Measurements from ENCODE around the gene SRSF12. TPM values are rescaled to one million over a fixed set of nuclear protein-coding genes. Genes with fewer than 3 reads are reported as not detected.

Gene SRSF12
- 20.1 TPM for polyA plus RNA-seq (ENCODE audit: insufficient read length)
- long read RNA-seq, donor 1, partial matches to known transcripts: 0 of 11 reads
- long read RNA-seq, donor 1, other reads (novel, unspliced or antisense): 11 of 11 reads
- long read RNA-seq, donor 2, partial matches to known transcripts: 0 of 1 reads
- long read RNA-seq, donor 2, other reads (novel, unspliced or antisense): 0 of 1 reads
- long read RNA-seq, donor 3, partial matches to known transcripts: 73 of 80 reads
- long read RNA-seq, donor 3, other reads (novel, unspliced or antisense): 6 of 80 reads
- long read RNA-seq, donor 4: 0 reads
- long read RNA-seq, donor 5, partial matches to known transcripts: 9 of 19 reads
- long read RNA-seq, donor 5, other reads (novel, unspliced or antisense): 7 of 19 reads
- long read RNA-seq, donor 6, partial matches to known transcripts: 58 of 64 reads
- long read RNA-seq, donor 6, other reads (novel, unspliced or antisense): 5 of 64 reads
- long read RNA-seq, donor 7, partial matches to known transcripts: 0 of 7 reads
- long read RNA-seq, donor 7, other reads (novel, unspliced or antisense): 5 of 7 reads
- long read RNA-seq, donor 8, partial matches to known transcripts: 0 of 6 reads
- long read RNA-seq, donor 8, other reads (novel, unspliced or antisense): 6 of 6 reads

DNA sequence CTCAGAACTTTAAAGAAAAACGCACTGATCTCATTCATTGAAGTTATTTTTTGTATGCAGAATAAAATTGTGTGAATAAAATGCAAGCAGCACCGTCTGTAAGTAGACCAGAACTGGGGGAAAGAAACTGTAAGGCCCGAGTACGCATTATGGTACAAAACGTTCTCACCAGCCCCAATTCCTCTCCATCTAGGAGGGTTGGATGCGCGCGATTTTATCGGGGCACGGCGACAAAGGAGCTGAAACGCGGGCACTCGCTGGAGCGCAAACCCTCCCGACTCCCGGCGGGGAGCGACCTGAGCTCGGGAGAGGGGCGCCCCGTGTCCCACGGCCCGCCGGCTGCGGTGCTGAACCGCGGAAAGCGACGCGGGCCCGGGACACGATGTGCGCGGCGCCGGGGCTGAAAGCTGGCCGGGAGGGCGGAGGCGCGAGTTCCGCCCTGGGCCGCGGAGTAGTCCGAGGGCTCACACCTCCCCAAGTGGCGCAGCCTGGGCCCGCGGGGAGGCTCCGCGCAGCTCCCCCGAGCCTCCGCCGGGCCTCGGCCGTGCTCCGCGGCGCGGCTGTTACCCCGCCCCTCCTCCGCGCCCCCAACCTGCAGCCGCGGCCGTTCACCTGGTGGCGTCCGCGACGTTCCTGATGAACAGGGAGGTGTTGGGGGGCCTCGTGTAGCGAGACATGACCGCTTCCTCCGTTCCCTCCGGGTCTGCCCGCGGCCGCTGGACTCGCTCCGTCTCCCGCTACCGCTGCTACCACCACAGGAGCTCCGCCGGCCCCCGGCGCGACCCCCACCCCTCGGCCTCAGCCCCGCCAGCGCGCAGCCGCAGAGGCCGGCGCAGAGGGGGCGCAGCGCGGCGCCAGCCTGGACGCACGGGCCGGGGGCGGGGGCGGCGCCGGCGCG, at the start of gene SRSF12:
Gene SRSF12 (minus strand): TSS at position 861 of the 898 bp plus-strand sequence. CDS start 184 bp downstream, at position 677.
- peak; percentile 67 for DNase-seq

DNA sequence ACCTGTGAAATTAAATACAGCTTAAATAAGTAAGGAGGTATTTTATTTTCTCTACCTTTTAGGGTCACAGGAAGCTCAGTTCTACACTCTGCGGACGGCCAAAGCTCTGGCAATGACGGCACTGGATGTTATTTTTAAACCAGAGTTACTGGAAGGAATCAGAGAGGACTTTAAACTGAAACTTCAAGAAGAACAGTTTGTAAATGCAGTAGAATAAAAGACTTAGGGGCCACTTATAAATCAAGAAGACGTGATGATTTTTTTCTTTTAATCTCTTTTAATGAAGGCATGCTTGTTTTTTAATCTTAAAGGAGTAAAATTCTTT, 44.1 kb upstream of the SRSF12 start:
- DNase-seq: no peak

DNA sequence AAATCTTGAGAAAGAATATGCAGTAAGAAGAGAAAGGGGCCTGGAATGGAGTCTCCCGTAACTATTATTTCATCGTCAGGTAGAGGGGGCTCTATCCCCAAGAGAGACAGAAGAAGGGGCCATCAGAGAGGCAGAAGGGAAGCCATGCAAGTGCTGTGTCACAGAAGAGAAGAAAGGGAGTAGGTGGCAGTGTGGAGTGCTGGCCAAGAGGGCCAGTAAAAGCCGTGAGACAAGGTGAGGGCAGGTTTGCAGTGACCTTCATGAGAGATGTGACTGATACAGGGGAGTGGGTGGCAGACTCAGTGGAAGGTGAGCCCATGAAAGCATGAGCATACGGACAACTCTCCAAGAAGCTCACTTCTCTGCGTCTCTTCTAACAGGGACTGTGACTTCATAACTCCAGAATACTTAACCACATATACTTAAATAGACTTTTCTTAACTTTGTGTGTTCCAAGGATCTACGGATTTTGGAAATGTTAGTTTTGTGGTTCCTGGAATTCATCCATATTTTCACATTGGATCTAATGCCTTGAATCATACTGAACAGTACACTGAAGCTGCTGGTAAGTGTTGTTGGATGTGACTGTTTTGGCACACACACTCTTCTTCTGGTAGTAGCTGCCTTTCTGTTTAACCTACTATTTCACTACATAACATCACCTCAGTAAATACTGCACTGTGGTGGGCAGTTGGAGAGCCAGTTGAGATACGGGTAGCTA, 43.6 kb upstream of the SRSF12 start:
- no peak for DNase-seq

DNA sequence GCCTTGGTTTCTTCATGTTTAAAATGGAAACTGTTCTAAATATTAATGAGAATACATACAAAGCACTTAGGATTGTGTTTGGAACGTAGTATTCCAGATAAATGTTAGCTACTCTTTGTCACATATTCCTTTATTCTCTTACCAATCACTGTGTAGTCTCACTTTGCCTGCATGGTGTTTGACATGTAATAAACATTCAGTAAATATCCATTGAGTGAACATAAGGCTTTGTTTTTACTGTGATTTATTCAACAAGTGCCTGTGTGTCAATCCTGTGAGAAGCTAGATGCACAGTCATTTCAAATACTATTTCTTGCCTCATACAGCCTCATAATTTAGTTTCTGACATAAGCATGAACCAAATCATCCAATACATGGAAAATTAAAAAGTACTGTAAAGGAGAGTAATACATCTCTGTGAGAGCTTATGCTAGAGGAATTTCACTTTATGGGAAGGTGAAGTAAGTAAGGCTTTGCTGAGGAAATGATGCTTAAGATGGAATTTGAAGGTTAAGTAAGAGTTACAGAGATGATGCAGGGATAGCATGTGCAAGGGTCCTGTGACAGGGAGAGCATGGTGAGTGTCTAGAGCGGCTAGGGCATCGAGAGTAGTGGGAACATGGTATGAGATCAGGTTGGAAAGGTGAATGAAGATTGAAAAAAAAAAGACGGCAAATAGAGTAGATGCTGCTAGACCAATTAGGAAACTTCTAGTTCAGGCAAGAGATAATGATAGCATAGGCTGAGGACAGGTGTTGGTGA, 42.6 kb upstream of the SRSF12 start:
- DNase-seq: no peak

DNA sequence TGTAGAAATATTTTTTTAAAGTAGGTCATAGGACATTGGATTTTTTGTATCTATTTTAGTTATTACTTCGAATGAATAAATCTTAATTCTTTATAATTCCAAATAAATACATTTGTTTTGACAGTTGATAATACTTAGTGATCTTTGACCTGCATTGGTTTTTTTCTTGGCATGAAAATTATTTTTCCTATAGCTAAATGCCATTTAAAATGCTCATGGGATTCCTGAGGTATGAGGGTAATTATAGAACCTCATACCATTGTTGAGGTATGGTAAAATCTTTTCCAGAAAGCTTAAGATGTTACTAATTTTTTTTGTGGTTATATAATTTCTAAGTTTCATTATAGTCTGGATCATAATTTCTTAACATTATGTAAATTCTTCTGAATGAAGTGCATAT, 36.3 kb upstream of the SRSF12 start:
- DNase-seq: no peak

DNA sequence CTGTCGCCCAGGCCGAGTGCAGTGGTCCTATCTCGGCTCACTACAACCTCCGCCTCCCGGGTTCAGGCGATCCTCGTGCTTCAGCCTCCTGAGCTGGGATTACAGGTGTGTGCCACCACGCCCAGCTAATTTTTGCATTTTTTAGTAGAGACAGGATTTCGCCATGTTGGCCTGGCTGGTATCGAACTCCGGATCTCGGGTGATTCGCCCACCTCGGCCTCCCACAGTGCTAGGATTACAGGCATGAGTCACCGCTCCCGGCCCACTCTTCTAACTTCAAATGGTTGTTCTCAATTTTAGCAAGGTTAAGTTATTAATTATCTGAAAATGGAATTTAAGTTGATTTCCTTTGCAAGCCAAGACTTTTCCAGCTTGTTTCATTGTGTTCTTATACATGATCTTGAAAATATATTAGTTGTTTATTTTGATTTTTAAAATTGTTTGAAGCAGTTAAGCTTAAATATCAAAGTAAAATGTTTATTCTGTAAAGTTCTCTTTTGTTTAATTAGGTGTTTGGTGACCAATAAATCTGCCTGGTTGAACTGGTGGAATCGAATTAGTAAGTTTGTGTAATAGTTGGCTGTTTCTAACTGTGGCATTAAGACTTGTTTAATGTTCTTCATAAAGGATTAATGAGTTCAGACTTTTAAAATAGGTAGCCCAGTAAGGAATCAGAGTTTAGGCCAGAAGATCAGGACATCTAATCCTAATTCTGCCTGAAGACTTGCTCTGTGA, 30.3 kb upstream of the SRSF12 start:
- DNase-seq: no peak

DNA sequence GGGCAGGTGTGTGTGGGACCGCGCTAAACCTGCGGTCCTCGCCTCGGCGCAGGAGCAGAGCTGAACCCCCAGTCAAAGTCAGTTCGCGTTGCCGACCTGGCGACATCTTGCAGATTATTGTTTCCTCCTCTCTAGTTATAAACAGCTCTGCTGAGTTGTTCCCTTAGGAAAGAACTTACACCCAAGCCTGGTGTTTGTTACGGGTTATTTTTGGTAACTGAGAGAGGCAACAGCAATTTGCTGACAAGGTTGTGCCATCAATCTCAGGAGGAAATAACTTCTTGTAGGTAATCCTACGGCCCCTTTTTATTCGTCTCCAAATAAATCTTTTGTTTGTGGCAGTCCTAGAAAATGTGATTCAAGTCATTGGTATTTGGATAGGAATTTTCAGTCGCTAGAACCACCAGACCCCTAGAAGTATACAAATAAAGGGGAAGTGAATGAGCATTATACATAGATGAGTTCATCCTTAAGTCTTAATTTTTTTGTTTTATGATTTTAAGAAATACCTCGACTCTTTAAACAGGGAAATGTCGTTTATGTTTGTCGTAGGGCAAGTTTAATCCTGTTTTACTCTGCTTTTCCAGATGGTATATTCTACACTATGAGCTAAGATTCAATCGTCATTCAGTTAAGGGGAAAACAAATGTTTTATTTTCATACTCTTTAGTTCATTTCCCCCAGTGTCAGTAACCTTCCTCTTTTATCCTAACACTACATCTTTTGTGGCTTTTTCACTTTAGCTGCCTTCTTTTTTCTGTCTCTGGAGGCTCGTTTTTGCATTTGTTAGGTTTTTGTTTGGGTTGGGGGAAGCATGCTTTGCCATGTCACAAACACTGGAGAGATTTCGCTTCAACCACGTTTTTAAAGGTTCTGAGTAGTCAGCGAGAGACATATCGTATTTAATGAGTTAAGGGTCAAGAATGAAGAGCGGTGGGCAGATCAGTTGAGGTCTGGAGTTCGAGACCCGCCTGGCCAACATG, 29.1 kb upstream of the SRSF12 start:
- peak; percentile 53 for DNase-seq

DNA sequence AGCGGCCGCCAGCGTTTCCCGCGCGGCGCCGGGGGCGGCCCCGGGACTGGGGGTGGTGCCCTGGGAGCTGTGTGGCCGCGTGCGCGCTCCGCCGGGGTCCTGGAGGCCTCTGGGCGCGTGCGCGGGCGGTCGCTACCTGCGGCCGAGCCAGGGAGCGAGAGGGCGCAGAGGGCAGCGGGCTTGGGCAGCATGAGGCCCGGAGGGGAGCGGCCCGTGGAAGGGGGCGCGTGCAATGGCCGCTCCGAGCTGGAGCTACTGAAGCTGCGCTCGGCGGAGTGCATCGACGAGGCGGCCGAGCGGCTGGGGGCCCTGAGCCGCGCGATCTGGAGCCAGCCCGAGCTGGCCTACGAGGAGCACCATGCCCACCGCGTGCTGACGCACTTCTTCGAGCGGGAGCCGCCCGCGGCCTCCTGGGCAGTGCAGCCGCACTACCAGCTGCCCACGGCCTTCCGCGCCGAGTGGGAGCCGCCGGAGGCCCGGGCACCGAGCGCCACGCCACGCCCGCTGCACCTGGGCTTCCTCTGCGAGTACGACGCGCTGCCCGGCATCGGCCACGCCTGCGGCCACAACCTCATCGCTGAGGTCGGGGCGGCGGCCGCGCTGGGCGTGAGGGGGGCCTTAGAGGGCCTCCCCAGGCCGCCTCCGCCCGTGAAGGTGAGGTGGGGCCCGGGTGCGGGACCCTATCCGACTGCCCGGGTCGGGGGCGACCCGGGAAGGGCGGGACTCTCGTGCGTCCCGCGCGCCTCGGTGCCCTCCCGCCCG, 28.3 kb upstream of the SRSF12 start, which contains the start of gene PM20D2:
Gene PM20D2 (plus strand): TSS at position 100 of the 762 bp plus-strand sequence. CDS start 90 bp downstream, at position 190.
- DNase-seq: peak; percentile 71

DNA sequence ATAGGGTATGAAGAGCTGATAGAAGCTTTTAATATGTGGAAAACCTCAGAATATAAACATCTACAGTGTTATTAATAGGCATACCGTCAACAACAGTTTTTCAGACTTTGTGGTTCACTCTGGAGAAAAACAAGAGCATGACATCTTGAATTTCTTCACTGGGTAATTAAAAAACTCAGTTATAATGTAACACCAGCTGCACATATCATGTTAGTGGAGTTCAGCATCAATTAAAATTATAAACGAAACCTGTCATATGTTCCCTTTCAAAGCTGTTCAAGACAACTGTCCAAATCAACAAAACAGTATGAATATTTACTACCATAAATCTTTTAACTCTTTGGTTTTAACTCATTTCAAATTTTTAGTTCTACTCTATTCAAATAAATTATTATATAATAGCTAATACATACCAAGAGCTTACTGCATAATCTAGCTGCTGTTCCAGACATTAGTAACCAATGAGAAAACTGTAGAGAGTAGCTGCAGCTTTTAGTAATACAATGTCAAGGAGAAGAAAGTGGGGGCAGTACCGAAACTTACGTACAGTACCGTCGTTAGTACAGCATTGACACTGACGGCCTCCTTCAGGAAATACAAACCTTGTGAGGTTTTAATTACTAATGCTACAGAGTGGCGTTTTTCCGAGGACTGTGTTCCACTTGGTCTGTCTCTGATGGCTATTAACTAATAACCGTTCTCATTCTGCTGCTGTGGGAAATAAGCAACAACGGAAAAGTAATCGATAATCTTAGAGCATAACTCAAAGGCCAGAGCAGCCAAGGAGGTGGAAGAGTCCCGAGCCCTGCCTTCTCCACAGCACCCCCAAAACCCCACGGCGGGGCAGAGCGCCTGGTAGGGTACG, 27.5 kb upstream of the SRSF12 start:
- DNase-seq: peak; percentile 45

DNA sequence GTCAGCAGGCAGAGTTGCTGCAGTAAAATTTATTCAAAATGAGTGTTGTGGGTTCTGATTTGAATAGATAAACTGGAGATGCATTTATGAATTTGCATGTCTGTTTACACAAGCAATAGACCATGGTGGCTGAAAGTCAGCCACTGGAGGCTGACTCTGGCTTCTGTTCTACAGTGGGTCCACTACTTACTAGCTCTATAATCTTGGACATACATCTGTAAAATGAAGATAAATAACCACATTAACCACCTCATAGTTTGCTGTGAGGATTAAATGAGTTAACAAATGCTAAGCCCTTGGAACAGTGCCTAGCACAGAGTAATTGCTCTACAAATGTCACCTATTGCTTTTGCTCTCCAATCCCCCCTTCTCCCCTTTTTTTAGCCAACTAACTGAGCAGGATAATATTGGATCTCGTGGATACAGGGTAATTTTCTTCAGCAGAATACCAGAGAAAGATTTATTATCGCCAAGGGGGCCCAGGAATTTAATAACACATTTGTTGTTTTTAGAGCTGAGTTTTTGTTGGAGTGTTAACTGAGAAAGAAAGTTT, 26.6 kb upstream of the SRSF12 start:
- no peak for DNase-seq

DNA sequence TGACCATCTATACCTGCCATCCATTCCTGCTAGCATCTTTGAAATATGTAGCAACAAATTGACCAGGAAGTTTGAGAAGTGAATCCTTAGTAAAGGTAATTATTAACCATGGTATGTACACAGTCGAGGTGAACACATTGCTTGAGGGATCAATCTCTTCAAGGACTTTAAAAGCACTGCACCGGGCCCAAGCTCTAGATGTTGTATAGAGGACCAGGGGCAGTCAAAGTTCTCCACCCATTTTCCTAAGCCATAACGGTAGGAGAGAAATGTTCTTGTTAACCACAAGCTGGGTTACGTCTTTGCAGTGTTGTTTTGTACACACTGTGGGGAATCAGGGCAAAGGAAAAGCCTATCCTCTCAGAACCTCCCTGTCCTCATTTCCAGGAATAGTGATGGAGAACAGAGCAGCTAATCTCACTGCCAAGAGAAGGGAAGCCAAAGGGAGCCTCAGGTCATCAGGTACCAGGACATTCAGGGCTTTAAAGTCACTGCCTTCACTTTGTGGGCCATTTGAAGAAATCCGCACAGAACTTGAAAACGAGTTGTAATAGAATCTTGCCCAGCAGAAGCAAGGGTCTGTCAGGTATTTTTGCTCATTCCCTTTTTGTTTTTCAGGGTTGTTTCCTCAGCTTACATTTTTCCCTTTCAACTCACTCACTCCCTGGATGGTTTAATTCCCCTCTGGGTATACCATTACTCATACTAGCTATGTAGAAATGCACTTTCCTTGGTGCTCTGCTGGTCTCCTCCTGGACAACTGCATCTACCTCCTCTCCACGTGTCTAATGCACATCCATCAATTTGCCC, 22.7 kb upstream of the SRSF12 start:
- DNase-seq: no peak

DNA sequence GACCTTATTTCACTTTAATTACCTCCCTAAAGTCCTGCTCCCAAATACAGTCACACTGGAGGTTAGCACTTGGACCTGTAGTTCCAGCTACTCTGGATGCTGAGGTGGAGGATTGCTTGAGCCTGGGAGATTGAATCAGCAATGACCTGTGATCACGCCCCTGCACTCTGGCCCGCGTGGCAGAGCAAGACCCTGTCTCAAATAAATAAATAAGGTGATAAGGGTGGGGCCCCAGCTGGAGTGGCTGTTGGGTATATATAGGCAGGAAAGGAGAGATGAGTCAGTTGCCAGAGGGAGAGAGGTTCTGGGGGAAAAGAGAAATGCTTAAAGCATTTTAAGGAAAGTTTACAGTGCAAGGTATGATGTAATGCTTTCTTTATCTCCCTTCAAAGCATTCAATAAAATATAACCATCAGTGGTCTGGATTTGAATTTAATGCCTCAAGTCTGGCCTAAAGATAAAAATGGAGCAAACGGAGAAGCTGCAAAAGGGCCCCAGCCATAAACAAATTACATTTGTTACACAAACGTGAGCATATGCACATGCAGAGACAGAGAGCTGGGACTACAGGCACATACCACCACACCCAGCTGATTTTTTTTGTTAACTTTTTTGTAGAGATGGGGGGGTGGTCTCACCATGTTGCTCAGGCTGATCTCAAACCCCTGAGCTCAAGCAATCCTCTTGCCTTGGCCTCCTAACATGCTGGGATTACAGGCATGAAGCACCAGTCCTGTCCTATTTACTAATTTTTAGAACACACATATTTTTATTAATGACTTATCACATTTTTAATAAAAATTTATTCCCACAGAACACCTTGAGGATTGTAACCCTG, 21.9 kb upstream of the SRSF12 start:
- DNase-seq: no peak

DNA sequence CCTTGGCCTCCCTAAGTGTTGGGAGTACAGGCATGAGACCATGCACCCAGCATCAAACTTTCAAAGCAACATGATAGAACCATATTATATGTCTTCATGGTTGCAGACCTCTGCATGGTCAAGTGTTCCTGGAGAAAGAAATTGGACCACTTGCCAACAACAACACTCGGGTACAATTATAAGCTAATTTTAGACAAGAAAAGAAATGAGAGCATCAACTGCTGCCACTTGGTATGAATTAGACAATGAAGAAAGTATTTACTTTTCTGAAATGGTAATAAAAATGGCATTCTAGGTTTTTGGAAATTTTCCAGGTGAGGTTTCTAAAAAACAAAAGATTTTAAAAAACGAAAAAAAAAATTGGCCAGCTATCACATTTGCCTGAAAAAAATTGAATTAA, 20.3 kb upstream of the SRSF12 start:
- DNase-seq: no peak

DNA sequence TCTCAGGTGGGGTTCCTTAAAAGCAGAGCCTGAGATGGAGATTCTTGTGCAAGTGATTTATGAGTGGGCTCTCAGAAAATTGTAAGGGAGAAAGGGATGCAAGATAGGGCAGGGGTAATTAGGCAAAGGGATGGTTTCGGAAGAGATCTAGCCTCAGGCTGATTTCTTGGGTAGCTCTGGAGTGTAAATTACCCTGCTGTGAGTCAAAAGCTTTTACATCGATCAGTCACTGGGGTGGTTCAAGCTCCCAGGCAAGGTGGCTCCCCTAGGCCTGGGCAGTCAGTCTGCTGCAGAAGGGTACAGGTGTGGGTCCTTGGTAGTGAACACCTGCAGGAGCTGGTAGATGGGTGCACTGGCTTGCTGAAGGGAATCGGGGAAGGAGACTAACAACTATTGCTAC, 16.9 kb upstream of the SRSF12 start:
- no peak for DNase-seq

DNA sequence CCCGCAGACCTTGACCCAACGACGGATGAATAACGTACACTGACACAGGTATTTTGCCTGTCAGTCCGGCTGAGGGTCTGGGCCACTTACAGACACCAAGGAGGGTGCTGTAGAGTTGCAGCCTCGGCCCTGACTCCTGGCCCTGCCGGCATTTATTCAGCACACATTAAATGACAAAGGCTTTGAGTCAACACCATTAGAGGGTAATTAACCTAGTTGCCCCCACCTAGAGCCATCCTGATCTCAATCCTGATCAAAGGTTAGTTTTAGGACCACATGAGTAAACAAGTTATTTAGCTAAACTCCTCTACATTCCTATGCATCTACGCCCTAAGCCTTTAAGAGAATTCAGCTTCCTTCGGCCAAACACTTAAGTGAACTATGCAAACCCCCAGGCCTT, 16.1 kb upstream of the SRSF12 start:
- DNase-seq: no peak

Data from left kidney (tissue), 8 donors.